Fibroblast of upper back skin (primary cell): ENCODE data around the gene OR2J2.
"Not testable (repeated sequence)": the region's sequence is repeated elsewhere in the genome, so short reads cannot be mapped to it uniquely, and the experiment has no call there.

Source experiments
- DNase-seq: peaks from one replicate; pipeline ENCODE4 v3.0.0-alpha.2; 2013

The OR2J2 gene

GRCh38 chr6:29170607-29171006 is at the start of gene OR2J2:
OR2J2 (plus strand) TSS chr6:29170907; CDS start chr6:29173636, 2,729 bp downstream.
- DNase-seq = not testable (repeated sequence)

- no peak for DNase-seq
Observed at GRCh38 chr6:29129326-29130012, 41.2 kb upstream of the OR2J2 start.

GRCh38 chr6:29130644-29131043 is 40.1 kb upstream of the OR2J2 start:
- DNase-seq = no peak

GRCh38 chr6:29131691-29132090 is 39.0 kb upstream of the OR2J2 start:
- DNase-seq = no peak

- DNase-seq = no peak
Observed at GRCh38 chr6:29137724-29138123, 33.0 kb upstream of the OR2J2 start.

- no peak for DNase-seq
Observed at GRCh38 chr6:29141606-29142005, 29.1 kb upstream of the OR2J2 start.

- DNase-seq = no peak
Observed at GRCh38 chr6:29142309-29142708, 28.4 kb upstream of the OR2J2 start.

GRCh38 chr6:29146179-29146578 is 24.5 kb upstream of the OR2J2 start:
- no peak for DNase-seq

GRCh38 chr6:29147074-29147473 is 23.6 kb upstream of the OR2J2 start:
- DNase-seq = no peak

- DNase-seq = not testable (repeated sequence)
Observed at GRCh38 chr6:29149444-29149843, 21.3 kb upstream of the OR2J2 start.

GRCh38 chr6:29153083-29153482 is 17.6 kb upstream of the OR2J2 start:
- no peak for DNase-seq

- not testable (repeated sequence) for DNase-seq
Observed at GRCh38 chr6:29155182-29155581, 15.5 kb upstream of the OR2J2 start.

- DNase-seq = not testable (repeated sequence)
Observed at GRCh38 chr6:29159922-29160321, 10.8 kb upstream of the OR2J2 start.

GRCh38 chr6:29165571-29165970 is 5.1 kb upstream of the OR2J2 start:
- DNase-seq = not testable (repeated sequence)

GRCh38 chr6:29171736-29172135 is 1.0 kb downstream of the OR2J2 start:
- DNase-seq = no peak

- no peak for DNase-seq
Observed at GRCh38 chr6:29183594-29183993, 12.9 kb downstream of the OR2J2 start.

- DNase-seq = not testable (repeated sequence)
Observed at GRCh38 chr6:29188659-29189058, 18.0 kb downstream of the OR2J2 start.

GRCh38 chr6:29200767-29201662 is 30.3 kb downstream of the OR2J2 start:
- DNase-seq = no peak

- DNase-seq = no peak
Observed at GRCh38 chr6:29201966-29202365, 31.3 kb downstream of the OR2J2 start.

GRCh38 chr6:29211488-29211887 is 40.8 kb downstream of the OR2J2 start:
- DNase-seq = no peak

GRCh38 chr6:29216528-29216927 is 45.8 kb downstream of the OR2J2 start:
- DNase-seq = no peak

- DNase-seq = not testable (repeated sequence)
Observed at GRCh38 chr6:29217242-29217641, 46.5 kb downstream of the OR2J2 start.

- not testable (repeated sequence) for DNase-seq
Observed at GRCh38 chr6:29218056-29218455, 47.3 kb downstream of the OR2J2 start.
